WERI-Rb-1 (cell line): ENCODE results near the gene IRF5.
"Not testable (repeated sequence)": the region's sequence is repeated elsewhere in the genome, so short reads cannot be mapped to it uniquely, and the experiment has no call there.

Experiments used
- DNase-seq: peaks from one replicate; pipeline ENCODE4 v3.0.0-alpha.2; 2020
- H3K27ac ChIP-seq: fragments of 250-450 bp; sonication (Bioruptor Pico); 2 replicates; pipeline ENCODE4 v1.5.1; 2020; ENCODE audit warnings: mild to moderate bottlenecking, moderate library complexity
- H3K27me3 ChIP-seq: fragments of 250-450 bp; sonication (Bioruptor Pico); 2 replicates; pipeline ENCODE4 v1.5.1; 2021; ENCODE audit warnings: mild to moderate bottlenecking, low read depth, moderate library complexity; ENCODE audit not compliant: insufficient read depth, severe bottlenecking
- H3K36me3 ChIP-seq: fragments of 250-450 bp; sonication (Bioruptor Pico); 2 replicates; pipeline ENCODE4 v1.5.1; 2020; ENCODE audit warnings: mild to moderate bottlenecking, moderate library complexity
- H3K4me3 ChIP-seq: 2 replicates; pipeline ENCODE4 v1.5.1; 2011; ENCODE audit warnings: low read depth, mild to moderate bottlenecking, control low read depth, low read length
- H3K9me3 ChIP-seq: fragments of 250-450 bp; sonication (Bioruptor Pico); 2 replicates; pipeline ENCODE4 v1.5.1; 2021; ENCODE audit warnings: mild to moderate bottlenecking, moderate library complexity; ENCODE audit not compliant: severe bottlenecking
- TF ChIP-seq, protein P1 (sequence below): IDR thresholded peaks from 2 replicates; pipeline ENCODE4 v1.5.1; 2011; ENCODE audit warnings: low read depth, mild to moderate bottlenecking, control low read depth, inconsistent platforms, low read length

Gene IRF5

DNA sequence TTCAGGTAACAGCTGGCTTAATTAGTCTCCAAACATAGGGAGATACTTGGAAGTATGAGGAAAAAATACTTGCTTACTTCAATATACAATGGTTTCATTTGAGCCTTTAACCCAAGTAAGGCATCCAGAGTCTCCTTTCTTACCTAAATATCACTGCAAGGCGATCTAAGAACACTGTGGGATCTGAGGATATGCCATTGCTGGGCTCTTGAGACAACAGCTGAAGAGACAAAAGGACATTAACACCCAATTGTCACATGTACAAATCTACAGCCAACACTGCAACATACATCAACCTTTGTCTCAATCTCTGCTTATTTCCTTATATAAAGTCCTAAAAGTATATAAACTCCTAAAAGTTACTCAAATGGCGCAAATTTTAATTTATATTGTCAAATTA, 44.4 kb downstream of the IRF5 start:
- TF ChIP-seq, protein P1, sequence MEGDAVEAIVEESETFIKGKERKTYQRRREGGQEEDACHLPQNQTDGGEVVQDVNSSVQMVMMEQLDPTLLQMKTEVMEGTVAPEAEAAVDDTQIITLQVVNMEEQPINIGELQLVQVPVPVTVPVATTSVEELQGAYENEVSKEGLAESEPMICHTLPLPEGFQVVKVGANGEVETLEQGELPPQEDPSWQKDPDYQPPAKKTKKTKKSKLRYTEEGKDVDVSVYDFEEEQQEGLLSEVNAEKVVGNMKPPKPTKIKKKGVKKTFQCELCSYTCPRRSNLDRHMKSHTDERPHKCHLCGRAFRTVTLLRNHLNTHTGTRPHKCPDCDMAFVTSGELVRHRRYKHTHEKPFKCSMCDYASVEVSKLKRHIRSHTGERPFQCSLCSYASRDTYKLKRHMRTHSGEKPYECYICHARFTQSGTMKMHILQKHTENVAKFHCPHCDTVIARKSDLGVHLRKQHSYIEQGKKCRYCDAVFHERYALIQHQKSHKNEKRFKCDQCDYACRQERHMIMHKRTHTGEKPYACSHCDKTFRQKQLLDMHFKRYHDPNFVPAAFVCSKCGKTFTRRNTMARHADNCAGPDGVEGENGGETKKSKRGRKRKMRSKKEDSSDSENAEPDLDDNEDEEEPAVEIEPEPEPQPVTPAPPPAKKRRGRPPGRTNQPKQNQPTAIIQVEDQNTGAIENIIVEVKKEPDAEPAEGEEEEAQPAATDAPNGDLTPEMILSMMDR: no peak
- no peak overlapping the region for H3K4me3 ChIP-seq
- H3K9me3 ChIP-seq: no peaks in the 10 kb centered on the region
- H3K27me3 ChIP-seq: no peaks in the 10 kb centered on the region
- peaks cover 85% of the 10 kb centered on the region for H3K36me3 ChIP-seq
- no peak overlapping the region for H3K27ac ChIP-seq
- DNase-seq: no peak

DNA sequence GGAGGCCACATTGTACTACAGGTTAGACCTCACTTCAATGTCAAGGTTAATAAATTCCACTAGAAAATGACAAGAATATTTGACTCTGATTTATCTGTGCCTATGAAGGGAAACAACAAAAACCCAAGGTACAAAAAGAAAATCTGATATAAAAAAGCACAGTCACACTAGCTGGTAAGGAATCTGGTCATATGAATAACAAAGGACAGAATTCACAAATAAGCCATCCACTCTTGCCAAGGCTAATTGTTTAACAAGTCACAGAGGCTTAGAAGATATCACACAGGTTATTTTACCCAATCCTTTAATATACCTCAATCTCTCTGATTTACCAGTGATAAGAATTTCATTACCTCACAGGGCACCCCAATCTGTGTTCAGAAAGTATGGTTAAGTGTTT, 47.9 kb downstream of the IRF5 start:
- DNase-seq: no peak
- Histone ChIP-seq H3K36me3 (peaks cover 88% of the 10 kb centered on the region), H3K27ac (no peak overlapping the region), H3K4me3 (no peak overlapping the region), H3K27me3 (no peaks in the 10 kb centered on the region), H3K9me3 (no peaks in the 10 kb centered on the region)
- TF ChIP-seq, protein P1: no peak

DNA sequence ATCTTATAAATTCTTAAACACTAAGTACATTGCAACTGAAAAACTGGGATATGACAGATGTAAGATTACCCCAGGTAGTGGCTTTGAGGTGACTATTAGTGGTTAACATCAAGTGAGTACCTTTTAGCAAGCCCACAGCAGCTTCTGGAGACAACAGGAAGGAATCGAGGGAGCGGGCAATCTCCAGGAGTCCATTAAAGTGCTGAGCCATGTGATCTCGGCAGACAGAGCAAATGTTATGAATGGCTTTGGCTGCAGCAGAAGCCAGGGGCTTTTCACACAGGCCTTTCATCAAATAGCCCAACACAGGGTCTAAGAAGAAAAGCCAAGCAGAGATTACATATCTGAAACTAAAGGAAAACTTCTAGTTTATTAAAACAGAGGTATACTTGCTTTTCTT, 48.9 kb downstream of the IRF5 start:
- TF ChIP-seq, protein P1: no peak
- H3K36me3 ChIP-seq: peaks cover 88% of the 10 kb centered on the region
- no peak overlapping the region for H3K27ac ChIP-seq
- no peaks in the 10 kb centered on the region for H3K9me3 ChIP-seq
- no peak overlapping the region for H3K4me3 ChIP-seq
- DNase-seq: no peak
- no peaks in the 10 kb centered on the region for H3K27me3 ChIP-seq

DNA sequence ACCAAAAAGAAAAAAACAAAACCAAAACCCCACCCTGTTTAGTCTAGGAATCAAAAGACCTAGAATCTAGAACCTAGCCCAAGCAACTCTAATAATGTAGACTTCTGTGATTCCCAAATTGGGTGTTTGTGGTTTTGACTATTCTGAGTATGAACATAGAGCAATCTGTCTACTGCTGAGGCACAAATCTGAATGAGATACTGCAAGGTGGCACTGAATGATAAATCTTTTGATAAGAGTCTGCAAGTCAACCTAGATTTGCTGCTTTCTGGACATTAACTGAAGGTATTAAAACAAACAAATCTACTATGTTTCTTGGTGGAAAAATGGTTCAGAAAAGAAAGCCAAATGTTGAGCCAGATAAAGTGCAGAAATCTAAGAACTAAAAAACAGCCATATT, 50.6 kb downstream of the IRF5 start:
- Histone ChIP-seq H3K9me3 (no peaks in the 10 kb centered on the region), H3K36me3 (peaks cover 80% of the 10 kb centered on the region), H3K27ac (no peak overlapping the region), H3K27me3 (no peaks in the 10 kb centered on the region), H3K4me3 (no peak overlapping the region)
- DNase-seq: no peak
- TF ChIP-seq, protein P1: no peak

DNA sequence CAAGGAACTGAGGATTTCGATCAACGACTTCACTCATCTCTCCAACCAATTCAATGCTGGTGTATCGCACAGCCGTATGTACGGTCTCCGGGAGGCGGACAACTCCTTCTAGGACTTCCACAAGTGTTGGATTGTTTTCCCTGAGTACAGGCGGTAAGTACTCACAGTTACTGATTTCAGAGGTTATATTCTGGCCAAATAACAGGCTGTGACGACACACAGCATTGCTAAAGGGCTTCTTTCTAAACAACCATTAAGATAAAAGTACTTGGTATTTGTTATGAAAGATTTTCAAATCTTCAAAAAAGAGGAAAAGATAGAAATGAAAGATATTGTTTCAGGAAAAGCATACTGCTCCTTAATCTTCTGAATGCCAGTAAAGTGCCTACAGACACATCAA, 52.2 kb downstream of the IRF5 start:
- H3K36me3 ChIP-seq: peaks cover 73% of the 10 kb centered on the region
- no peaks in the 10 kb centered on the region for H3K27me3 ChIP-seq
- no peak for DNase-seq
- H3K4me3 ChIP-seq: no peak overlapping the region
- no peaks in the 10 kb centered on the region for H3K9me3 ChIP-seq
- no peak overlapping the region for H3K27ac ChIP-seq
- TF ChIP-seq, protein P1: no peak

DNA sequence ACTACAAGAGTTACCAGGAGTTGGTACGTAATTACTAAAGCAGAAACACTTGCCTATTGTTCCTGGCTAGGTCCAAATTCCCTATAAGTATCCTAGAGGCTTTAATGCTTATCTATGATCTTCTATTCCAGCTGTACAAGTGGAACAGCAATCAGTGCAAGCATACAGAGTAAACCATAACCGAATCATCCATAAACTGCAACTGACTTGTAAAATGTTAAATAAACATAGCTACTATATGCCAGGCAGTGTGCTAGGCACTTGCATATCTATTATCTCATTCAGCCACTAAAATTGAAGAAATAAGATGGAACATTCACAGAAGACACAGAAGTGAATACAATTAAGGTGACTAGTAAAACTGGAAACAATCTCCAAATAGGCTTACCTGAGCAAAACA, 55.7 kb downstream of the IRF5 start:
- TF ChIP-seq, protein P1: no peak
- Histone ChIP-seq H3K27ac (no peak overlapping the region), H3K36me3 (peaks cover 65% of the 10 kb centered on the region), H3K4me3 (no peak overlapping the region), H3K27me3 (no peaks in the 10 kb centered on the region), H3K9me3 (no peaks in the 10 kb centered on the region)
- DNase-seq: no peak

DNA sequence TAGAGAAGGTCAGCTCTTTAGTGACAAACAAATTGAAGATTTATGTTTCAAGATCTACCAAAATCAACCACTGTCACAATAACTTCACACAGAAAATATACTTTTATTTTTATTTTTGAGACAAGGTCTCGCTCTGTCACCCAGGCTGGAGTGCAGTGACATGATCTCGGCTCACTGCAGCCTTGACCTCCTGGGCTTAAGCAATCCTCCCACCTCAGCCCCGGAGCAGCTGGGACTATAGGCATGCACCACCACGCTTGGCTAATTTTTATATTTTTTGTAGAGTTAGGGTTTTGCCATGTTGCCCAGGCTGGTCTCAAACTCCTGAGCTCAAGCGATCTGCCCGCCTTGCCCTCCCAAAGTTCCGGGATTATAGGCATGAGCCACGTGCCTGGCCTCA, 56.8 kb downstream of the IRF5 start:
- not testable (repeated sequence) for H3K9me3 ChIP-seq, H3K27ac ChIP-seq, DNase-seq, H3K4me3 ChIP-seq, H3K27me3 ChIP-seq
- H3K36me3 ChIP-seq: peaks cover 64% of the 10 kb centered on the region
